PC-3 (cell line): ENCODE measurements around the gene TCEA2. TPM values are rescaled to one million over a fixed set of nuclear protein-coding genes. Genes with fewer than 3 reads are reported as not detected.
A peak's percentile ranks its signal among the peaks of the same experiment; 100 is the strongest.
"Not testable (repeated sequence)": the region's sequence is repeated elsewhere in the genome, so short reads cannot be mapped to it uniquely, and the experiment has no call there.

ENCODE experiments used
- ATAC-seq: fragments of 200-7000 bp; cut with Tn5 transposase; 2 replicates; pipeline ENCODE4 v1.9.1; 2020; ENCODE audit warnings: mild to moderate bottlenecking, moderate library complexity
- BruUV-seq: library from RNA; stranded (reverse); fragments of 400-500 nt; replicated peaks from 2 replicates; lab custom pipeline; 2021; lab: Mats Ljungman, UMichigan
- CTCF ChIA-PET: fragments of 300-600 bp; sonication (Branson Sonifier 250); formaldehyde crosslinking; loops from one replicate; lab custom pipeline; 2022; ENCODE audit warnings: antibody characterized with exemption; lab: Charles Lee
- POLR2A ChIA-PET: fragments of 300-600 bp; sonication (Branson Sonifier 250); formaldehyde crosslinking; loops from one replicate; lab custom pipeline; 2022; ENCODE audit warnings: antibody characterized with exemption; ENCODE audit not compliant: unreplicated experiment; lab: Charles Lee
- DNase-seq: peaks from one replicate; pipeline ENCODE4 v3.0.0-alpha.2; 2015
- H2AFZ ChIP-seq: fragments of 300-600 bp; sonication (generic); 2 replicates; pipeline ENCODE4 v1.6.0; 2016; ENCODE audit warnings: antibody characterized with exemption, low read length
- H3F3A ChIP-seq: fragments of 300-600 bp; sonication (generic); one replicate; pipeline ENCODE4 v1.6.0; 2017; ENCODE audit warnings: antibody characterized with exemption, low read length, control low read depth, mild to moderate bottlenecking; ENCODE audit not compliant: unreplicated experiment
- H3K27ac ChIP-seq: fragments of 300-600 bp; sonication (generic); 2 replicates; pipeline ENCODE4 v1.5.1; 2016; ENCODE audit warnings: mild to moderate bottlenecking, low read length
- H3K27me3 ChIP-seq: fragments of 300-600 bp; sonication (generic); 2 replicates; pipeline ENCODE4 v1.6.1; 2016; ENCODE audit warnings: low read length, mixed read lengths
- H3K36me3 ChIP-seq: fragments of 300-600 bp; sonication (generic); 2 replicates; pipeline ENCODE4 v1.6.1; 2016; ENCODE audit warnings: low read depth, mixed run types, low read length, mixed read lengths
- H3K4me1 ChIP-seq: fragments of 300-600 bp; sonication (generic); 2 replicates; pipeline ENCODE4 v1.5.1; 2016; ENCODE audit warnings: low read length; ENCODE audit not compliant: insufficient read depth
- H3K4me2 ChIP-seq: fragments of 300-600 bp; sonication (generic); 2 replicates; pipeline ENCODE4 v1.6.0; 2016; ENCODE audit warnings: low read length
- H3K4me3 ChIP-seq: fragments of 300-600 bp; sonication (generic); 2 replicates; pipeline ENCODE4 v1.5.1; 2016; ENCODE audit warnings: mild to moderate bottlenecking, low read length, mixed read lengths
- H3K79me2 ChIP-seq: fragments of 300-600 bp; sonication (generic); 2 replicates; pipeline ENCODE4 v1.6.1; 2017; ENCODE audit warnings: low read length, mixed read lengths
- H3K9ac ChIP-seq: fragments of 300-600 bp; sonication (generic); 2 replicates; pipeline ENCODE4 v1.6.0; 2016; ENCODE audit warnings: mild to moderate bottlenecking, low read length
- H3K9me2 ChIP-seq: fragments of 300-600 bp; sonication (generic); replicated peaks from 2 replicates; pipeline ENCODE4 v1.6.1; 2016; ENCODE audit warnings: mixed run types, low read length, mixed read lengths
- H3K9me3 ChIP-seq: fragments of 300-600 bp; sonication (generic); 2 replicates; pipeline ENCODE4 v1.6.1; 2016; ENCODE audit warnings: low read length, mixed read lengths
- H4K20me1 ChIP-seq: fragments of 300-600 bp; sonication (generic); 2 replicates; pipeline ENCODE4 v1.6.1; 2016; ENCODE audit warnings: low read length, mixed read lengths
- EZH2 ChIP-seq: fragments of 300-600 bp; sonication (generic); IDR thresholded peaks from one replicate; pipeline ENCODE4 v1.6.1; 2017; ENCODE audit warnings: antibody characterized with exemption, mild to moderate bottlenecking, low read length; ENCODE audit not compliant: unreplicated experiment
- EZH2phosphoT487 ChIP-seq: fragments of 300-600 bp; sonication (generic); IDR thresholded peaks from 2 replicates; pipeline ENCODE4 v1.6.1; 2018; ENCODE audit warnings: mild to moderate bottlenecking, antibody characterized with exemption, low read length, borderline replicate concordance
- intact Hi-C: fragments of 100-400 bp; cut with micrococcal nuclease; formaldehyde crosslinking; loops from 2 replicates; pipeline ENCODE4 v1.9.0; 2023
- total RNA-seq: library from RNA; depleted of rRNA; stranded (reverse); fragments of >200 nt; gene quantifications from 2 replicates; pipeline ENCODE4 v1.2.3, GENCODE V29; 2014
- TF ChIP-seq, protein P1 (sequence below): fragments of 300-600 bp; sonication (generic); conservative IDR thresholded peaks from 2 replicates; pipeline ENCODE4 v1.5.1; 2017; ENCODE audit warnings: antibody characterized with exemption, low read depth, mild to moderate bottlenecking, low read length

The TCEA2 gene
- total RNA-seq, 1 experiment from 2014 or later: 19.1 TPM

DNA sequence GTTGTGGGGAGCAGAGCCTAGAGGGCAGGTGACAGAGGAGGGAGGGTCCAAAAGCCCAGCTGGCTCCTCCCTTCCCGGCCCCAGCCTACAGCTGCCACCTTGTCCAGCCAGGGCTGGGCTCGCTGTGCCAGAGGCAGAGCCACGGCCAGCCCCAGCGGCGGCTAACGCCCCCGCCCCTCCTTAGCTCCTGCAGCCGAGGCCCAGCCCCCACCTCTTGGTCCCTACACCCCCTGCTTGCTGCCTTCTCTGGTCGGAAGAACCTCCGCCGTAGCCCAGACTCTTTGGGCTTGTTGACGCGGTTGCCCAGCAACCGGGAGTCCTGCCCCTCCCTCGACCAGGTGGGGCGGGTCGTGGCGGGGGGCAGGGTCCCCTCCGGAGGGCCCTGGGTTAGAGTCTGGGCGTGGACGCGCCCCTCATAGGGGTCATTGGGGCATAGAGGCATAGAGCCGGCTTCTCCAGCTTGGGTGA lies 21.7 kb downstream of the TCEA2 start:
- Histone ChIP-seq H3K36me3 (no peaks in the 10 kb centered on the region), H3K4me1 (peaks cover 17% of the 10 kb centered on the region), H3K9me2 (no peaks in the 10 kb centered on the region), H3K9me3 (no peaks in the 10 kb centered on the region), H3F3A (no peaks in the 10 kb centered on the region), H3K4me2 (peak overlapping the region; percentile 99; the same call in 1 of the 2 replicates), H3K4me3 (no peak overlapping the region), H3K27ac (no peak overlapping the region), H3K9ac (no peak overlapping the region), H2AFZ (no peak overlapping the region), H4K20me1 (no peaks in the 10 kb centered on the region), H3K79me2 (no peaks in the 10 kb centered on the region), H3K27me3 (no peaks in the 10 kb centered on the region)
- no peak for ATAC-seq
- no peak for DNase-seq
- CTCF ChIA-PET: no interaction called here
- POLR2A ChIA-PET: no interaction called here
- intact Hi-C loops: no loop called here
- no TSS peak for BruUV-seq
- TF ChIP-seq EZH2phosphoT487: no peak
- no peak for TF ChIP-seq EZH2
- TF ChIP-seq, protein P1, sequence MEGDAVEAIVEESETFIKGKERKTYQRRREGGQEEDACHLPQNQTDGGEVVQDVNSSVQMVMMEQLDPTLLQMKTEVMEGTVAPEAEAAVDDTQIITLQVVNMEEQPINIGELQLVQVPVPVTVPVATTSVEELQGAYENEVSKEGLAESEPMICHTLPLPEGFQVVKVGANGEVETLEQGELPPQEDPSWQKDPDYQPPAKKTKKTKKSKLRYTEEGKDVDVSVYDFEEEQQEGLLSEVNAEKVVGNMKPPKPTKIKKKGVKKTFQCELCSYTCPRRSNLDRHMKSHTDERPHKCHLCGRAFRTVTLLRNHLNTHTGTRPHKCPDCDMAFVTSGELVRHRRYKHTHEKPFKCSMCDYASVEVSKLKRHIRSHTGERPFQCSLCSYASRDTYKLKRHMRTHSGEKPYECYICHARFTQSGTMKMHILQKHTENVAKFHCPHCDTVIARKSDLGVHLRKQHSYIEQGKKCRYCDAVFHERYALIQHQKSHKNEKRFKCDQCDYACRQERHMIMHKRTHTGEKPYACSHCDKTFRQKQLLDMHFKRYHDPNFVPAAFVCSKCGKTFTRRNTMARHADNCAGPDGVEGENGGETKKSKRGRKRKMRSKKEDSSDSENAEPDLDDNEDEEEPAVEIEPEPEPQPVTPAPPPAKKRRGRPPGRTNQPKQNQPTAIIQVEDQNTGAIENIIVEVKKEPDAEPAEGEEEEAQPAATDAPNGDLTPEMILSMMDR: no peak

DNA sequence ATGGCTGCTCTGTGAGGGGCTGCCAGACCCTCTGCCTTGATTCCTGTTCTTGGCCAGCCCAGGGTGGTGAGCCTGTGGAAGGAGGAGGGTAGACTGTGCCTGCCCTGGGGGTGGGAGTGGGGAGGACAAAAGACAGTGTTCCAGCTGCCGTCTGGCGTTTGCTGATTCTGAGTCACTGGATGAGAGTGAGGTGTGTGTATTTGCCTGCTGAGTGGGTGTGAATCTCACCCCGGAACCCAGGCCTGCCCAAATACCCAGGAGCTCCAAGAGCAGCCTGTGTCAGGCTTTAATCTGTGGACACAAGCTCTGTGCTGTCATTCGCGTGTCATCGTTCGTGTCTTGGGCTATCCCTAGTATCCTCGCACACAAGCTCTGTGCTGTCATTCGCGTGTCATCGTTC lies 23.8 kb downstream of the TCEA2 start:
- CTCF ChIA-PET: interaction anchor here (0.6 kb wide), 1 partner anchor 32 kb away, joined by 3 read pairs; no protein-coding TSS in a partner anchor
- DNase-seq (peak; percentile 74), ATAC-seq (peak; percentile 79)
- Histone ChIP-seq H3K9ac (peak overlapping the region; percentile 22; the same call in 1 of the 2 replicates), H2AFZ (no peak overlapping the region), H3K79me2 (no peaks in the 10 kb centered on the region), H3K27me3 (no peaks in the 10 kb centered on the region), H3K9me2 (no peaks in the 10 kb centered on the region), H3K4me3 (no peak overlapping the region), H4K20me1 (no peaks in the 10 kb centered on the region), H3K4me1 (peaks cover 17% of the 10 kb centered on the region), H3K27ac (peak overlapping the region; percentile 47), H3K4me2 (peak overlapping the region; percentile 33; the same call in 1 of the 2 replicates), H3K9me3 (no peaks in the 10 kb centered on the region), H3K36me3 (no peaks in the 10 kb centered on the region), H3F3A (no peaks in the 10 kb centered on the region)
- TF ChIP-seq, protein P1: no peak
- TF ChIP-seq EZH2: no peak
- no peak for TF ChIP-seq EZH2phosphoT487
- no TSS peak for BruUV-seq
- intact Hi-C loops: no loop called here
- POLR2A ChIA-PET: interaction anchor here (0.6 kb wide), 1 partner anchor 54 kb away, joined by 3 read pairs; no protein-coding TSS in a partner anchor

DNA sequence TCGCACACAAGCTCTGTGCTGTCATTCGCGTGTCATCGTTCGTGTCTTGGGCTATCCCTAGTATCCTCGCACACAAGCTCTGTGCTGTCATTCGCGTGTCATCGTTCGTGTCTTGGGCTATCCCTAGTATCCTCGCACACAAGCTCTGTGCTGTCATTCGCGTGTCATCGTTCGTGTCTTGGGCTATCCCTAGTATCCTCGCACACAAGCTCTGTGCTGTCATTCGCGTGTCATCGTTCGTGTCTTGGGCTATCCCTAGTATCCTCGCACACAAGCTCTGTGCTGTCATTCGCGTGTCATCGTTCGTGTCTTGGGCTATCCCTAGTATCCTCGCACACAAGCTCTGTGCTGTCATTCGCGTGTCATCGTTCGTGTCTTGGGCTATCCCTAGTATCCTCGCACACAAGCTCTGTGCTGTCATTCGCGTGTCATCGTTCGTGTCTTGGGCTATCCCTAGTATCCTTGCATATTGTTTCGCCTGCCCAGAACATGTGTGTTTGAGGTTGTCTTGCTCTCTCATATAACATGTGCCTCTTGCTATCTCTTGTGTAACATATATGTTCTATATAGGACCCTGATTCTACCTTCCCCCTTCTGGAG lies 24.3 kb downstream of the TCEA2 start:
- POLR2A ChIA-PET: interaction anchor here (0.6 kb wide), 1 partner anchor 54 kb away, joined by 3 read pairs; no protein-coding TSS in a partner anchor
- H3F3A ChIP-seq, BruUV-seq, H3K79me2 ChIP-seq, DNase-seq, H3K36me3 ChIP-seq, H3K4me3 ChIP-seq, H3K9me3 ChIP-seq, H3K4me2 ChIP-seq, H3K27me3 ChIP-seq, H3K9me2 ChIP-seq, H4K20me1 ChIP-seq, ATAC-seq, H2AFZ ChIP-seq, intact Hi-C loops: not testable (repeated sequence)
- H3K9ac ChIP-seq: peak overlapping the region; percentile 46; the same call in 1 of the 2 replicates
- CTCF ChIA-PET: interaction anchor here (0.6 kb wide), 1 partner anchor 33 kb away, joined by 3 read pairs; no protein-coding TSS in a partner anchor
- peak overlapping the region; percentile 49 for H3K27ac ChIP-seq
- H3K4me1 ChIP-seq: peaks cover 17% of the 10 kb centered on the region

- ATAC-seq, DNase-seq, H3K36me3 ChIP-seq, H3F3A ChIP-seq, H3K4me2 ChIP-seq, BruUV-seq, CTCF ChIA-PET, H3K79me2 ChIP-seq, H3K27ac ChIP-seq, H3K9ac ChIP-seq, H2AFZ ChIP-seq, H4K20me1 ChIP-seq, H3K9me3 ChIP-seq, H3K9me2 ChIP-seq, intact Hi-C loops, POLR2A ChIA-PET, H3K4me3 ChIP-seq, H3K27me3 ChIP-seq: not testable (repeated sequence)
- H3K4me1 ChIP-seq: peaks cover 12% of the 10 kb centered on the region
Measured at GRCh38 chr20:64088586-64088985, 25.6 kb downstream of the TCEA2 start.
